Neural cell (in vitro differentiated cells): Measurements from ENCODE around the gene COL28A1. TPM values are rescaled to one million over a fixed set of nuclear protein-coding genes. Genes with fewer than 3 reads are reported as not detected.

ENCODE experiments used
- H2AFZ ChIP-seq: fragments of 200-600, 300-800 bp; sonication (generic), shearing (Covaris generic); 2 replicates; pipeline ENCODE4 v1.6.0; 2014; ENCODE audit warnings: low read depth, mild to moderate bottlenecking, antibody characterized with exemption, low read length, moderate library complexity
- H3F3A ChIP-seq: fragments of 200-600 bp; shearing (Covaris generic); 2 replicates; pipeline ENCODE4 v1.6.1; 2016; ENCODE audit warnings: mild to moderate bottlenecking, moderate library complexity, mixed read lengths, antibody characterized with exemption, low read length; ENCODE audit not compliant: insufficient read depth, poor library complexity, severe bottlenecking
- H3K27ac ChIP-seq: fragments of 200-600, 300-800 bp; sonication (generic), shearing (Covaris generic); 2 replicates; pipeline ENCODE4 v1.5.1; 2014; ENCODE audit warnings: mild to moderate bottlenecking, low read length, moderate library complexity
- H3K27me3 ChIP-seq: fragments of 300-800, 200-600 bp; sonication (generic), shearing (Covaris generic); 2 replicates; pipeline ENCODE4 v1.6.0; 2014; ENCODE audit warnings: mild to moderate bottlenecking, low read depth, low read length, moderate library complexity; ENCODE audit not compliant: insufficient read depth
- H3K36me3 ChIP-seq: fragments of 300-800, 200-600 bp; sonication (generic), shearing (Covaris generic); 2 replicates; pipeline ENCODE4 v1.5.1; 2014; ENCODE audit warnings: mild to moderate bottlenecking, antibody characterized with exemption, low read length, moderate library complexity; ENCODE audit not compliant: insufficient read depth
- H3K4me2 ChIP-seq: fragments of 300-800, 200-600 bp; sonication (generic), shearing (Covaris generic); 2 replicates; pipeline ENCODE4 v1.6.0; 2014; ENCODE audit warnings: mild to moderate bottlenecking, low read length
- H3K4me3 ChIP-seq: fragments of 300-800, 200-600 bp; sonication (generic), shearing (Covaris generic); 2 replicates; pipeline ENCODE4 v1.5.1; 2014; ENCODE audit warnings: mild to moderate bottlenecking, low read length, moderate library complexity
- H3K79me2 ChIP-seq: fragments of 200-600 bp; shearing (Covaris generic); replicated peaks from 2 replicates; pipeline ENCODE4 v1.6.0; 2014; ENCODE audit warnings: mild to moderate bottlenecking, low read length, moderate library complexity; ENCODE audit not compliant: insufficient read depth
- H3K9ac ChIP-seq: fragments of 300-800, 200-600 bp; sonication (generic), shearing (Covaris generic); 2 replicates; pipeline ENCODE4 v1.6.1; 2016; ENCODE audit warnings: mild to moderate bottlenecking, low read length, mixed read lengths
- H3K9me2 ChIP-seq: fragments of 200-600 bp; shearing (Covaris generic); 2 replicates; pipeline ENCODE4 v1.6.1; 2016; ENCODE audit warnings: mild to moderate bottlenecking, low read length, mixed read lengths; ENCODE audit not compliant: insufficient read depth
- H3K9me3 ChIP-seq: fragments of 200-600, 300-800 bp; sonication (generic), shearing (Covaris generic); 2 replicates; pipeline ENCODE4 v1.6.1; 2016; ENCODE audit warnings: mild to moderate bottlenecking, mixed run types, low read length, moderate library complexity, mixed read lengths
- H4K20me1 ChIP-seq: fragments of 200-600 bp; shearing (Covaris generic); 2 replicates; pipeline ENCODE4 v1.6.1; 2016; ENCODE audit warnings: mild to moderate bottlenecking, mixed run types; ENCODE audit not compliant: insufficient read depth
- CTCF ChIP-seq: fragments of 450-650 bp; IDR thresholded peaks from 2 replicates; pipeline ENCODE4 v1.5.1; 2014; ENCODE audit warnings: antibody characterized with exemption, mild to moderate bottlenecking, moderate library complexity; ENCODE audit not compliant: poor library complexity, severe bottlenecking
- EP300 ChIP-seq: fragments of 450-650 bp; conservative IDR thresholded peaks from 2 replicates; pipeline ENCODE4 v1.6.1; 2014; ENCODE audit warnings: antibody characterized with exemption, mild to moderate bottlenecking, moderate library complexity; ENCODE audit not compliant: poor library complexity, severe bottlenecking
- EZH2 ChIP-seq: fragments of 200-600, 300-800 bp; shearing (Covaris generic), sonication (generic); IDR thresholded peaks from 2 replicates; pipeline ENCODE4 v1.6.1; 2014; ENCODE audit warnings: antibody characterized with exemption, low read length, borderline replicate concordance, mild to moderate bottlenecking; ENCODE audit not compliant: insufficient read depth, poor library complexity, severe bottlenecking
- MXI1 ChIP-seq: fragments of 450-650 bp; conservative IDR thresholded peaks from 2 replicates; pipeline ENCODE4 v1.6.1; 2014; ENCODE audit warnings: antibody characterized with exemption, mild to moderate bottlenecking; ENCODE audit not compliant: poor library complexity, severe bottlenecking
- POLR2AphosphoS5 ChIP-seq: IDR thresholded peaks from 2 replicates; pipeline ENCODE4 v1.6.1; 2012
- RAD21 ChIP-seq: fragments of 450-650 bp; conservative IDR thresholded peaks from 2 replicates; pipeline ENCODE4 v1.6.1; 2014; ENCODE audit warnings: antibody characterized with exemption, mild to moderate bottlenecking, moderate library complexity
- REST ChIP-seq: IDR thresholded peaks from 2 replicates; pipeline ENCODE4 v1.6.1; 2012; ENCODE audit warnings: borderline replicate concordance
- SMC3 ChIP-seq: fragments of 450-650 bp; conservative IDR thresholded peaks from 2 replicates; pipeline ENCODE4 v1.6.1; 2014; ENCODE audit warnings: antibody characterized with exemption, mild to moderate bottlenecking, moderate library complexity; ENCODE audit not compliant: poor library complexity
- TAF1 ChIP-seq: IDR thresholded peaks from 2 replicates; pipeline ENCODE4 v1.6.1; 2012; ENCODE audit warnings: low read depth
- polyA plus RNA-seq: library from polyadenylated mRNA; depleted of rRNA; stranded (reverse); fragments of >200 nt; gene quantifications from 2 replicates; pipeline ENCODE4 v1.2.3, GENCODE V29; 2014

COL28A1 gene
- polyA plus RNA-seq, 1 donor from 2014 or later: 1.0 TPM

- Histone ChIP-seq H3K9me3 (no peaks in the 10 kb centered on the region), H4K20me1 (no peaks in the 10 kb centered on the region), H3K79me2 (no peaks in the 10 kb centered on the region), H3F3A (no peaks in the 10 kb centered on the region), H2AFZ (no peak overlapping the region), H3K9me2 (no peaks in the 10 kb centered on the region), H3K4me2 (no peak overlapping the region), H3K27ac (no peak overlapping the region), H3K27me3 (no peaks in the 10 kb centered on the region), H3K4me3 (no peak overlapping the region), H3K36me3 (no peaks in the 10 kb centered on the region), H3K9ac (no peak overlapping the region)
- TF ChIP-seq EP300 (no peak), MXI1 (no peak), RAD21 (no peak), SMC3 (no peak), POLR2AphosphoS5 (no peak), CTCF (no peak), REST (no peak), TAF1 (no peak), EZH2 (no peak)
Measured at GRCh38 chr7:7496311-7496710, 39.4 kb downstream of the COL28A1 start.

GRCh38 chr7:7495171-7495570 is 40.5 kb downstream of the COL28A1 start:
- Histone ChIP-seq H3K4me3 (no peak overlapping the region), H4K20me1 (no peaks in the 10 kb centered on the region), H3K9me3 (no peaks in the 10 kb centered on the region), H3K4me2 (no peak overlapping the region), H3K27ac (no peak overlapping the region), H3K9me2 (no peaks in the 10 kb centered on the region), H3K27me3 (no peaks in the 10 kb centered on the region), H3K9ac (no peak overlapping the region), H3K79me2 (no peaks in the 10 kb centered on the region), H2AFZ (no peak overlapping the region), H3K36me3 (no peaks in the 10 kb centered on the region), H3F3A (no peaks in the 10 kb centered on the region)
- no peak for TF ChIP-seq EP300

GRCh38 chr7:7491044-7491443 is 44.6 kb downstream of the COL28A1 start:
- H3K27ac ChIP-seq: no peak overlapping the region

More at GRCh38 chr7:7491044-7491443, 44.6 kb downstream of the COL28A1 start:
- Histone ChIP-seq H3K36me3 (no peaks in the 10 kb centered on the region), H2AFZ (no peak overlapping the region), H3K4me2 (no peak overlapping the region), H3F3A (no peaks in the 10 kb centered on the region), H3K79me2 (no peaks in the 10 kb centered on the region), H3K9ac (no peak overlapping the region), H3K9me2 (no peaks in the 10 kb centered on the region), H3K9me3 (no peaks in the 10 kb centered on the region), H3K4me3 (no peak overlapping the region), H3K27me3 (no peaks in the 10 kb centered on the region), H4K20me1 (no peaks in the 10 kb centered on the region)
- TF ChIP-seq TAF1 (no peak), CTCF (no peak), RAD21 (no peak), SMC3 (no peak)
